HEK293 (cell line): ENCODE results near the gene CBFA2T2.

Experiments
- CTCF ChIA-PET: fragments of 350-600 bp; formaldehyde crosslinking; extraction: SDS; loops from one replicate; lab custom pipeline; 2021; ENCODE audit warnings: antibody characterized with exemption; lab: Yijun Ruan, JAX
- POLR2A ChIA-PET: fragments of 300-600 bp; formaldehyde crosslinking; extraction: SDS; loops from one replicate; lab custom pipeline; 2020; ENCODE audit warnings: antibody characterized with exemption, inconsistent platforms; lab: Yijun Ruan, JAX
- H3K27ac ChIP-seq: fragments of 200-500 bp; sonication (Bioruptor generic); 2 replicates; pipeline ENCODE4 v1.5.1; 2014; ENCODE audit warnings: low read depth, low read length, control low read depth, inconsistent platforms; ENCODE audit errors: extremely low read depth
- H3K36me3 ChIP-seq, 2 experiments: fragments of 200-500 bp in 1 of 2; sonication (Bioruptor generic) in 1 of 2; 1 replicate in 1 of 2; 2 replicates in 1 of 2; pipeline ENCODE4 v1.5.1; 2014 to 2017; ENCODE audit warnings: inconsistent platforms in 2 of 2, low read length in 2 of 2; ENCODE audit not compliant: control insufficient read depth in 2 of 2, insufficient read depth in 1 of 2
- H3K4me1 ChIP-seq: fragments of 200-500 bp; sonication (Bioruptor generic); 2 replicates; pipeline ENCODE4 v1.5.1; 2014; ENCODE audit warnings: mild to moderate bottlenecking, low read length, inconsistent platforms; ENCODE audit not compliant: control insufficient read depth, insufficient read depth
- H3K4me3 ChIP-seq: 2 replicates; pipeline ENCODE4 v1.5.1; 2011; ENCODE audit warnings: low read depth, mild to moderate bottlenecking, control low read depth, low read length, moderate library complexity
- H3K9me3 ChIP-seq: fragments of 200-500 bp; sonication (Bioruptor generic); 2 replicates; pipeline ENCODE4 v1.5.1; 2014; ENCODE audit warnings: low read depth, low read length, inconsistent platforms; ENCODE audit not compliant: control insufficient read depth, insufficient read depth
- IKZF3 ChIP-seq: fragments of 450-650 bp; IDR thresholded peaks from 2 replicates; pipeline ENCODE4 v1.5.0; 2018; ENCODE audit warnings: missing biosample characterization, mild to moderate bottlenecking, missing genetic modification characterization, moderate library complexity
- MZF1 ChIP-seq: fragments of 450-650 bp; formaldehyde crosslinking; IDR thresholded peaks from 2 replicates; pipeline ENCODE4 v1.5.1; 2017; ENCODE audit warnings: missing biosample characterization, missing genetic modification characterization, borderline replicate concordance
- SP3 ChIP-seq: fragments of 450-650 bp; formaldehyde crosslinking; IDR thresholded peaks from 2 replicates; pipeline ENCODE4 v1.5.1; 2016; ENCODE audit warnings: missing biosample characterization, missing genetic modification characterization
- ZFP69B ChIP-seq: fragments of 450-650 bp; formaldehyde crosslinking; IDR thresholded peaks from 2 replicates; pipeline ENCODE4 v1.5.1; 2016; ENCODE audit warnings: missing biosample characterization, missing genetic modification characterization
- ZIC2 ChIP-seq: fragments of 450-650 bp; formaldehyde crosslinking; IDR thresholded peaks from 2 replicates; pipeline ENCODE4 v1.5.1; 2016; ENCODE audit warnings: missing biosample characterization, missing genetic modification characterization
- ZNF19 ChIP-seq: fragments of 450-650 bp; formaldehyde crosslinking; IDR thresholded peaks from 2 replicates; pipeline ENCODE4; 2016; ENCODE audit warnings: missing biosample characterization, missing genetic modification characterization, low read depth
- ZNF202 ChIP-seq: fragments of 450-650 bp; formaldehyde crosslinking; IDR thresholded peaks from 2 replicates; pipeline ENCODE4 v1.5.1; 2016; ENCODE audit warnings: missing biosample characterization, missing genetic modification characterization, borderline replicate concordance
- ZNF548 ChIP-seq: fragments of 450-650 bp; formaldehyde crosslinking; IDR thresholded peaks from 2 replicates; pipeline ENCODE4 v1.5.1; 2016; ENCODE audit warnings: missing biosample characterization, missing genetic modification characterization
- ZNF561 ChIP-seq: fragments of 450-650 bp; IDR thresholded peaks from 2 replicates; pipeline ENCODE4 v1.5.1; 2018; ENCODE audit warnings: missing biosample characterization, missing genetic modification characterization, borderline replicate concordance
- ZNF677 ChIP-seq: fragments of 450-650 bp; IDR thresholded peaks from 2 replicates; pipeline ENCODE4 v1.5.0; 2018; ENCODE audit warnings: missing biosample characterization, mild to moderate bottlenecking, missing genetic modification characterization, moderate library complexity
- ZNF768 ChIP-seq: fragments of 450-650 bp; formaldehyde crosslinking; IDR thresholded peaks from 2 replicates; pipeline ENCODE4 v1.5.1; 2018; ENCODE audit warnings: missing biosample characterization, mild to moderate bottlenecking, missing genetic modification characterization
- ZSCAN30 ChIP-seq: fragments of 450-650 bp; IDR thresholded peaks from 2 replicates; pipeline ENCODE4 v1.5.1; 2018; ENCODE audit warnings: missing biosample characterization, mild to moderate bottlenecking, missing genetic modification characterization, moderate library complexity
- TF ChIP-seq, protein P1 (sequence below): fragments of 450-650 bp; formaldehyde crosslinking; IDR thresholded peaks from 2 replicates; pipeline ENCODE4 v1.5.1; 2016; ENCODE audit warnings: missing biosample characterization, missing genetic modification characterization
- TF ChIP-seq, protein P2 (sequence below): fragments of 450-650 bp; formaldehyde crosslinking; IDR thresholded peaks from 2 replicates; pipeline ENCODE4 v1.5.1; 2017; ENCODE audit warnings: missing biosample characterization, missing genetic modification characterization

CBFA2T2 gene

DNA sequence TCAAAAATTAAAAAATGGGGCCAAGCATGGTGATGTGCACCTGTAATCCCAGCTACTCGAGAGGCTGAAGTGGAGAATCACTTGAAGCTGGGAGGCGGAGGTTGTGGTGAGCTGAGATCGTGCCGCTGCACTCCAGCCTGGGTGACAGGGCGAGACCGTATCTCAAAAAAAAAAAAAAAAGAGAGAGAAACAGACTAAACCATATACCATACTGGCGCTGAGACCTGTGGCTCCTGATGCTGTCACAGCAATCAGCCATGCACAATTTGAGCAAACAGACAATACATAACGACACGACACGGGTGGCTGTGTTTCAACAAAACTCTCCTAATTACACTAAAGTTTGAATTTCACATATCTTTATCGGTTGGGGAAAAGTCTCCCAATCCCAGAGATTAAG is 14.9 kb upstream of the CBFA2T2 start:
- ChIA-PET CTCF (interaction anchor here (1.0 kb wide), 1 partner anchor 18 kb away, joined by 3 read pairs; no protein-coding TSS in a partner anchor), POLR2A (interaction anchor here (1.4 kb wide), 1 partner anchor 15 kb away, joined by 19 read pairs; the partner anchor contains the start of gene CBFA2T2)
- Histone ChIP-seq H3K4me1 (no peaks in the 10 kb centered on the region), H3K4me3 (no peak overlapping the region), H3K36me3 (no peaks in the 10 kb centered on the region), H3K9me3 (no peaks in the 10 kb centered on the region), H3K27ac (no peak overlapping the region)
- TF ChIP-seq, protein P1, sequence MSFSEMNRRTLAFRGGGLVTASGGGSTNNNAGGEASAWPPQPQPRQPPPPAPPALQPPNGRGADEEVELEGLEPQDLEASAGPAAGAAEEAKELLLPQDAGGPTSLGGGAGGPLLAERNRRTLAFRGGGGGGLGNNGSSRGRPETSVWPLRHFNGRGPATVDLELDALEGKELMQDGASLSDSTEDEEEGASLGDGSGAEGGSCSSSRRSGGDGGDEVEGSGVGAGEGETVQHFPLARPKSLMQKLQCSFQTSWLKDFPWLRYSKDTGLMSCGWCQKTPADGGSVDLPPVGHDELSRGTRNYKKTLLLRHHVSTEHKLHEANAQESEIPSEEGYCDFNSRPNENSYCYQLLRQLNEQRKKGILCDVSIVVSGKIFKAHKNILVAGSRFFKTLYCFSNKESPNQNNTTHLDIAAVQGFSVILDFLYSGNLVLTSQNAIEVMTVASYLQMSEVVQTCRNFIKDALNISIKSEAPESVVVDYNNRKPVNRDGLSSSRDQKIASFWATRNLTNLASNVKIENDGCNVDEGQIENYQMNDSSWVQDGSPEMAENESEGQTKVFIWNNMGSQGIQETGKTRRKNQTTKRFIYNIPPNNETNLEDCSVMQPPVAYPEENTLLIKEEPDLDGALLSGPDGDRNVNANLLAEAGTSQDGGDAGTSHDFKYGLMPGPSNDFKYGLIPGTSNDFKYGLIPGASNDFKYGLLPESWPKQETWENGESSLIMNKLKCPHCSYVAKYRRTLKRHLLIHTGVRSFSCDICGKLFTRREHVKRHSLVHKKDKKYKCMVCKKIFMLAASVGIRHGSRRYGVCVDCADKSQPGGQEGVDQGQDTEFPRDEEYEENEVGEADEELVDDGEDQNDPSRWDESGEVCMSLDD (tag by site-specific recombination), result no peak
- TF ChIP-seq, protein P2, sequence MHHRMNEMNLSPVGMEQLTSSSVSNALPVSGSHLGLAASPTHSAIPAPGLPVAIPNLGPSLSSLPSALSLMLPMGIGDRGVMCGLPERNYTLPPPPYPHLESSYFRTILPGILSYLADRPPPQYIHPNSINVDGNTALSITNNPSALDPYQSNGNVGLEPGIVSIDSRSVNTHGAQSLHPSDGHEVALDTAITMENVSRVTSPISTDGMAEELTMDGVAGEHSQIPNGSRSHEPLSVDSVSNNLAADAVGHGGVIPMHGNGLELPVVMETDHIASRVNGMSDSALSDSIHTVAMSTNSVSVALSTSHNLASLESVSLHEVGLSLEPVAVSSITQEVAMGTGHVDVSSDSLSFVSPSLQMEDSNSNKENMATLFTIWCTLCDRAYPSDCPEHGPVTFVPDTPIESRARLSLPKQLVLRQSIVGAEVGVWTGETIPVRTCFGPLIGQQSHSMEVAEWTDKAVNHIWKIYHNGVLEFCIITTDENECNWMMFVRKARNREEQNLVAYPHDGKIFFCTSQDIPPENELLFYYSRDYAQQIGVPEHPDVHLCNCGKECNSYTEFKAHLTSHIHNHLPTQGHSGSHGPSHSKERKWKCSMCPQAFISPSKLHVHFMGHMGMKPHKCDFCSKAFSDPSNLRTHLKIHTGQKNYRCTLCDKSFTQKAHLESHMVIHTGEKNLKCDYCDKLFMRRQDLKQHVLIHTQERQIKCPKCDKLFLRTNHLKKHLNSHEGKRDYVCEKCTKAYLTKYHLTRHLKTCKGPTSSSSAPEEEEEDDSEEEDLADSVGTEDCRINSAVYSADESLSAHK (tag by site-specific recombination), result no peak
- no peak for TF ChIP-seq ZNF19 (tag by site-specific recombination)
- TF ChIP-seq MZF1 (tag by site-specific recombination), result no peak
- no peak for TF ChIP-seq ZNF677 (tag by site-specific recombination)

DNA sequence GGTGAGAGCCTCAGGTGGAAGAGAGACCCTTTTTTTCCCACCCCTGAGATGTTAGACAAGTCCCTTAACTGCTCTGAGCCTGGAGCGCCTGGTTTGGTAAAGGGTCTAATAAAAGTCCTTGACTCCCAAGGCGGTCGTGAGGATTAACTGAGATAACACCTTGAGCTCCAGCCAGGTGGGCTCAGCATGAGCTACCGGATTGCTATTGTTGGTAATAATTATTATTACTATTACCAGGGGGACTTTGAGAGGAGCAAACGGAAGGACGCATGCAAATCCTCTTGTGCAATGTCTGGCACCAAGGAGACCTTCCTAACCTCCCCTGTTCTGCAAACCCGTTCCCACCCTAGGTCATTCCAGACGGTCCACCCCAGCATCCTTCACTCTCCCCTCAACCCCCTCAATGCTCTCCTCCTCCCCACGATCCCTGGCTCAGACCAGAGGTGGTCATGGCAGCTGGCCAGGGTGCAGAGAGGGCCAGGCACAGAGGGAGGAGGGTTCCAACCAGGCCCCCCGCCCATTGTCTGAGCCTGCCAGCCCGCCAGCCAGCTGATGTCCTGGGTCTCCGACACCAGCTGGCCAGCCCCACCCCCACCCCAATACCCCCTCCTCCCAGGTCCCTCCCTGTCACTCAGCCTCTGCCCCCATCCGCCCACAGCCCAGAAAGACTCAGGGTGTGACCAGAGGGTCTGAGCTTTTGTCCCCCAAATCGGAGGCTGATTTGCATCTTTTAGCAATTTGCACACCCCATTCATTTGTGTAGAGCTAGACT is 14.3 kb upstream of the CBFA2T2 start:
- H3K27ac ChIP-seq, result no peak overlapping the region
- ChIA-PET POLR2A (interaction anchor here (1.4 kb wide), 1 partner anchor 14 kb away, joined by 19 read pairs; the partner anchor contains the start of gene CBFA2T2), CTCF (interaction anchor here (0.7 kb wide), 1 partner anchor 18 kb away, joined by 3 read pairs; no protein-coding TSS in a partner anchor)
- TF ChIP-seq ZIC2 (tag by site-specific recombination), result 0 out of 2 replicates have a peak, but pooled peaks have one; percentile 14
- no peak for TF ChIP-seq ZNF548 (tag by site-specific recombination)
- no peak for TF ChIP-seq ZNF561
- no peak for TF ChIP-seq ZNF202 (tag by site-specific recombination)
- TF ChIP-seq IKZF3 (tag by site-specific recombination), result no peak
- no peak overlapping the region for H3K4me3 ChIP-seq
- H3K4me1 ChIP-seq, result no peaks in the 10 kb centered on the region
- H3K9me3 ChIP-seq, result no peaks in the 10 kb centered on the region
- H3K36me3 ChIP-seq, result no peaks in the 10 kb centered on the region

- Histone ChIP-seq H3K4me1 (no peaks in the 10 kb centered on the region), H3K36me3 (no peaks in the 10 kb centered on the region), H3K4me3 (no peak overlapping the region), H3K27ac (no peak overlapping the region), H3K9me3 (no peaks in the 10 kb centered on the region)
- ChIA-PET CTCF (no interaction called here), POLR2A (no interaction called here)
- TF ChIP-seq ZNF768, result no peak
- no peak for TF ChIP-seq ZFP69B (tag by site-specific recombination)
- TF ChIP-seq, protein P1 (tag by site-specific recombination), result no peak
- TF ChIP-seq SP3 (tag by site-specific recombination), result no peak
- no peak for TF ChIP-seq ZSCAN30 (tag by site-specific recombination)
Observed at GRCh38 chr20:33477386-33478234, 12.3 kb upstream of the CBFA2T2 start.
